ENCODE results near the gene TRPM1.

The TRPM1 gene

DNA sequence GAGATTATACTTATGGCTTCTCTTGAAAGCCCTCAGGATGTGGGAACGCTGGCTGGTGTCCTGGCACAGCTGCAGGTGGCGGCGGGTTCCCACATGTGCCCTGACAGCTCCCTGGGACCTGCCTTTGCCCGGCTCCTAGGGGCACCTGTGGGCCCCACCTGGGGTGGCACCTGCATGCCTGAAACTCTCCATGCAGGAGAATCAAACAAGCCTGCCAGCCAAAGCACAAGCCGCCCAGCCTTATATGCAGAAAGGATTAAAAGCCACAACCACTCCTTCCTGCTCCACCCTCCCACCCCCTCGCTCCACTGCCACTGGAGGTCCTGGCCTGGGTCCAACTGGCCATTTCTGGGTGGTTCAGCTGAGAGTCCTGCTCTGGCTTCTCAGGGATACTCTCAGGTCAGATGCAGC, 18.1 kb downstream of the TRPM1 start:
- DNase-seq (ENCODE audit: low read depth, low spot score) = no peak

DNA sequence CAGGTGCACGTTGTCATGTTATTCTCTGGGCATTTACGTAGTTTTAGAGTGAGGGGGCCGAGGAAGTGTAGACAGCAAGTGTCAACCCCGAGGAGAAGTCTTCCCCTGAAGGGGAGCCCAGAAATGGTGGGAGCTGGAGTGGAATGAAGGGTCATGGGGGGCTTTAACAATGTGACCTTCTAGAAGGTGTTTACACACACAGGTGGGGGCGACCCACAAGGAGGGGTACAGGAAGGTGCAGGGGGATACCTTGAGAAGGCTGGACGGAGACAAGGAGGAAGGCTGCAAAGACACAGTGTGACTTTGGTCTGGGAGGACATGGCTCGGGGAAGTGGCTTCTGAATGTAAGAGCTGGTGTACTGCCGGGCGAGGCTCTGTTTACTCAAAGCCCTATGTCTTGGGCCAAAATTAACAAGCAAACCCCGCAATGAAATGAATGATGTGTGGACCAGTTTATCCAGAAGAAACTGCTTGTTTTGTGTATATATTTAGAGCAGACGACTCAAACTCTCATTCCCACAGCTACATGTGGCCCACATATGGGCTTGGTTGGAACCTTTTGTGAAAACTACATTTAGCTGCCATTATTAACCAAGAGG, 18.7 kb downstream of the TRPM1 start:
- no peak for DNase-seq (ENCODE audit: low read depth, low spot score)

DNA sequence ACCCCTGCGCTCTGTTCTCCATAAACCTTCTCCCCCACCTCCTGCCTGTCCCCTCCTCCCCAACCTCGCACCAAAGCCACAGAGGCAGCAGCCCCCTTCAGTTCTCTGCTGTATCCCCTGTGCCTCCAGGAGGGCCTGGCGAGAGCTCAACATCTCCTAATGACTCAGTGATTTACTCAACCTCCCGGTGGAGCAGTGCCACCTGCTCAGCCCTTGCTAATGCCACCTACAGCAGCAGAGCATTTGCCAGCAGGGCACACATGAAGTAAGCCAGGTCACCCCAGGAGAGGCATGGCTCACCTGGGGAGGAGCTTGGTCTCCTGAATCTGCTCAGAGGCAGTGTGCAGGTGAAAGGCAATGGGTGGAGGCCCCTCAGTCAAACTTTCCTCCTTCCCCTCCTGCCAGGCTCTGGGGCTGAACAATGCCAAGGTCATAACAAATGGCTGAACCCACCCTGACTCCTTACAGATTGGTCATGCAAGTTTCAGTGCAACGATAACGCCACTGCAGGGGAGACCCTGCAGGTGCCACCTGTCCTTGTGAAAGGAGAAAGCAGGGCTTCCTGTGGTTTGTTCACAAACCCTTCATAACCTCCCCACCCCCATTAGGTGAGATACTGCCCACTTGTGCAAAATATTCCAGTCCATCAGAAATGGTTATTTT, 19.8 kb downstream of the TRPM1 start:
- DNase-seq (ENCODE audit: low read depth, low spot score) = no peak

DNA sequence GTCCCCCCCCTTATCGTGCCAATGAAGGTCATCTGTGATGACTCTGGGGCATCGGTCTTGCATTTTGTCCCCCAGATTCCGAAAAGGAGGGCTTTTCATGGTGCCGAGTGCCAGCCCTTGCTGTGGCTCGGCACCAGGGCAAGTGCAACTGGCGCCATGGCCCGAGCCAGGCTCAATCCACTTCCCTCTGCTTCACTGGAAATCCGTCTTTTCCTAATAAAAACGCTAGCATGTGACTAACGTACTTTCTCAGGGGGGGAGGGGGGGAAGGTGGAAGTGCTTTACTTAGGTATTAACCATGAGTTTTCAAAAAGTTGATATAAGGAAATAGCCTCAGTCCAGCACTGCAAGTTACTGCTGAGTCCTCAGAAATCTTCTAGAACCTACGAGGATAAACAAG, 20.5 kb downstream of the TRPM1 start:
- no peak for DNase-seq (ENCODE audit: low read depth, low spot score)

DNA sequence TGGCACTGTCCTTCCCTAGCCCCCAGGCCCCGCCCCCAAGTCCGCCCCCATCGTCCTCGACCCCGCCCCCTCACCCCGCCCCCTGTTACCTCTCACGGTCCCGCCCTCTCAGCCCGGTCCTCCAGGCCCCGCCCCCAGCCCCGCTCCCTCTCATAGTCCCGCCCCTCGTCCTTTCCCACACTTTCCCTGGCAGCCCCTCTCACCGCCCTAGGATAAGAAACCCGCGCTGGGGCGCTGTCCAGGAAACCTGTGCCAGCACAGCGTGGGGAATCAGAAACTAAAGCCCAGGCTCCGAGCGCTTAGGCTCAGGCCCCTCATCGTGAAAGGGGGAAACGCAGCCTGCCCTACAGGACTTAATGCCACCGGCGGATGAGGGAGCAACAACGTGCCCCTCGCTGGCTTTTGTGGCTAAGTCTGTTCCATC, 20.9 kb downstream of the TRPM1 start:
- DNase-seq (ENCODE audit: low read depth, low spot score) = no peak

DNA sequence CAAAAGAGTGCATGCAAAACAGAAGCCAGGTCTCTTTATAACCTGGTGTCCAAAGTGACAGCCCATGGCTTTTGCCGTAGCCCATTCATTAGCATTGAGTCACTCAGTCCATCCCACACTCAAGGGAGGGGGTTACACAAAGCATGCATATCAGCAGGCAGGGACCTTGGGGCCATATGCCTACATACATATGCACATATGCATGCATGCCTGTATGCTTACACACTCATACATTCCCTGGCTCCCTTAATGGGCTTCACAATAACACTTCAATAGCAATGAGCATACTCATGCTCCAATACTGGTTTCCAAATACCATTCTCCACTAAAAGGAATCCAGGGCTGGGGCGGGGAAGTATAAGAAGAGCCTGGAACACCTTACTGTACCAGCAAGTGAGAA, 22.0 kb downstream of the TRPM1 start:
- DNase-seq (ENCODE audit: low read depth, low spot score) = peak; percentile 70

DNA sequence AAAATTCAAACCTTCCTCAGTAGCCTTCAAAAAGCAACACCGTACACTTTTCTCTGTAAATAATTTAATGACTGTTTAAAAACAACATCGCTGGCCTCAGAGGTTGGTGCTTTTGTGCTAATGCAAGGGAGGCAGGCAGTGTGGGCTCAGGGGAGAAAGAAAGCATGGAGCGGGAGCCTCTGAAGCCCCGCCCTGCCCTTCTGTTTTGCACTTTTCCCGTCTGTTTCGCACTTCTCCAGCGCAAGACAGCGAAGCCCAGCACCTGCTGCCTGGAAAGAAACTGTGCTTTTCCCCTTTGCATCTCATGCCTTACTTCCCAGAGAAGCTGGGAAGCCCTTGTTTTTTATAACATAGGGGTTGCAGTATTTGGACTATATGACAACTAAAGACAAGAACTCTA, 23.1 kb downstream of the TRPM1 start:
- no peak for DNase-seq (ENCODE audit: low read depth, low spot score)

DNA sequence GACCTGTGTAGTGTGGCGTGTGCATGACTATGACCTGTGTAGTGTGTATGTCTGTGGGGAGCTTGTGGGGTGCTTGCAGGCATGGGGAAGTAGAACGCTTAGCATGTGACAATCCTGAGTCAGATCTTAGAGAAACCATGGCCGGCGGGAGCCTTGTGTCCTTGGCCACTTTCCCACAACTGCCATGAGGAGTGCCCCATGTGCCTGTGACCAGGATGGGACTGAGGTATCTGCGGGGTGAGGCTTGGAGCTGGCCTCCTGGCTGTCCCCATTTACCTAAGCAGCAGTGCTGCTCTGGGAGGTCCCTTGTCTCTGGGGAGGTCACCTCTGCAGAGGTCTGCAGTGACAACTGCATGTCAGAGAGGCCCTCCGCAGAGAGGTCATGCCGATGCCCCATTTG, 23.6 kb downstream of the TRPM1 start:
- no peak for DNase-seq (ENCODE audit: low read depth, low spot score)

DNA sequence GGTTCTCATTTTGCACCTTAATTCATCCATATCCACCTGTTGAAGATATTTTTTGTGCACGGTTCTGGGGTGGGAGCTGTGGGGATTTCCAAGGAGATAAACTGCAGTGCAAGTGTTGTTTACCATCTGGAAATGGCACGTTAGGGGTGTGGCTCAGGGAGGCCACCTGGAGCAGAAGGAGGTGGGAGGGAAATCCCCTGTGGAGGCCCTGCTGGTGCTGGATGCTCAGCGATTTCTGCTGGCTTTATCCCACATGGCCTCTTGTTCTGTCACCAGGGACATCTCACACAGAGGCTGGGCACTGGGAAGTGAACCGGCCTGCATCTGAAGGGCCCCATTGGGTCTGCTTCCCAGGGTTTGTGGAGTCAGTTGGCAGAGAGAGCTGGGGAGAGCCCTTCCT, 24.3 kb downstream of the TRPM1 start:
- no peak for DNase-seq (ENCODE audit: low read depth, low spot score)

DNA sequence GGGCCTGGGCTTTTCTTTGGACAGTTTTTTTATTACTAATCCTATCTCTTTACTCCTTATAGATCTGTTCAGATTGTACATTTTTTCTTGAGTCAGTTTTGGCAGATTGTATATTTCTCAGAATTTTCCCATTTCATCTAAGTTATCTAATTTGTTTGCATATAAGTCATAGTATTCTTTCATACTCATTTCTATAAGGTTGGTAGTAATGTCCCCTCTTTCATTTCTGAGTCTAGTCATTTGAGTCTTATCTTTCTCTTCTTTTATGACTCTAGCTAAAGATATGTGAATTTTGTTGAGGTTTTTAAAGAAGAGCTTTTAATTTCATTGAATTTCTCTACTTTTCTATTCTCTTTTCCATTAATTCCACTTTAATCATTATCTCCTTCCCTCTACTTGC, 27.2 kb downstream of the TRPM1 start:
- DNase-seq (ENCODE audit: low read depth, low spot score) = no peak

DNA sequence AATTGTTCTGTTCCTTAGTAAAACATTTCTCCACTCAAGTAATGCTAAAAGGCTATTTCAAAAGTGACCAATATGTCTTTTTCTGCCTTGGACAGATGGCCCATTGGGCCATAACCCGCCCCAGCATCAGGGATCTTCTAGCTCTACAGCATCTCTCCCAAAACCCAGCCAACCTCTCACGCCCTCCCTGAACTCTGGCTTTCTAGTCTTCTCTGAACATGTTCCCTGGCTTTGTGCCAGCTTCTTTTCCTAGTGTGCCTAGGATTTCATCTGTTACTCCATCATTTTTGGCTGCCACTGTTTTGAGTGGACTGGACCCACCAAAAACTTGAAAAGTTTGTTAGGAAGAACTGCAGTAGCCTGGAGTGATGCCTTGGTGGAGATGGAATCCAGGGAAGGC, 30.7 kb downstream of the TRPM1 start:
- DNase-seq (ENCODE audit: low read depth, low spot score) = no peak

DNA sequence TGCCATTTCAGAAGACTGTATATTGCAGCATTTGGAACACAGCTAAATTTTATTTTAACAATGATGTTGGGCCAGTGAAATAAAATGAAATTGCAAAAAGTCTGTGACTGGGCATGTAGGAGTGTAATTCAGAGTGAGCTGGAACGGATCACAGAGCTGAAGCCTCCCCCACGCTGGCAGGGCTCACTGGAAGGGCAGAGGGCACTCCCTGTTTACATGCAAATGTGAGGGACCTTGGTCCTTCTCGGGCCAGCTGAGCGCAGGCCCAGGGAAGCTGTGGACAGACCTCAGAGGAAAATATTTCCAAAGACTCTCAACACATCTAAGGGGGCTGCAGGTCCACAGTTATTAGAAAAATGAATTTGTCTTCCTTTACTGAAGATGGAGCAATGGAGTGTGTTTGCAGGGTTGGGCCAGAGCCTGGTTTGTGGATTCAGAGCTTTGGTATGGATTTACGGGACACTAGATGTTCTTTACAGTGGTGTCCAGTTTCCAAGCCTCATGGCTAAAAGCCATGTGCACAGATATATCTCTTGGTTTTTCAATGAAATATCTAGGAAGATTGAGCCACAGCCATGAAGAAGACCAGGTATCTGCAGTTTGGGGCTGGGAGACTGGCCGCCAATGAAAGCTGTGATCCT, 32.0 kb downstream of the TRPM1 start:
- no peak for DNase-seq (ENCODE audit: low read depth, low spot score)

DNA sequence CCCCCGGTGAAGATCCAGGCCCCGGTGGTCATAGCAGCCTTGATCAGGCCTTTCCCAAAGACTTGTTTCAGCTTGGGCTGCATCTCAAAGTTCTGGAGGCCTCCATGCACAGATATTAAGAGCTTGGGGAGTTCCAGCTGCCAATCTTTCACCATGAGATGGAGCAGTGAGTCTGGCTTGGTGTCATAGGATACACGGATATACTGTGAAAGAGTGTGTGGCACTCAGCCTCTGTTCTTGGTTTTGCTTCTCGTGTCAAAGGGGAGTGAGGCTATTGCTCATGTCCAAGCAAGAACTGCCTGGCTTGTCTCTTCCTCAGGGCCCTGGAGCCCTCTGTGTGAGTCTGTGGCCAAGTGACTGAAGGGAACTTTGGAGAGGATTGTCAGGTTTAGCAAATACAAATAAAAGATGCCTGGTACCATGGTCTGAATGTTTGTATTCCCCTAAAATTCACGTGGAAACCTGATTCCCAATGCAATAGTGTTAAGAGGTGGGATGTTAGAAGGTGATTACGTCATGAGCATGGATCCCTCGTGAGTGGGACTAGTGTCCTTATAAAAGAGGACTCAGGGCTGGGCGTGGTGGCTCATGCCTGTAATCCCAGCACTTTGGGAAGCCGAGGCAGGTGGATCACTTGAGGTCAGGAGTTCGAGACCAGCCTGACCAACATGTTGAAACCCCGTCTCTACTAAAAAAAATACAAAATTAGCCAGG, 33.5 kb downstream of the TRPM1 start:
- DNase-seq (ENCODE audit: low read depth, low spot score) = no peak

DNA sequence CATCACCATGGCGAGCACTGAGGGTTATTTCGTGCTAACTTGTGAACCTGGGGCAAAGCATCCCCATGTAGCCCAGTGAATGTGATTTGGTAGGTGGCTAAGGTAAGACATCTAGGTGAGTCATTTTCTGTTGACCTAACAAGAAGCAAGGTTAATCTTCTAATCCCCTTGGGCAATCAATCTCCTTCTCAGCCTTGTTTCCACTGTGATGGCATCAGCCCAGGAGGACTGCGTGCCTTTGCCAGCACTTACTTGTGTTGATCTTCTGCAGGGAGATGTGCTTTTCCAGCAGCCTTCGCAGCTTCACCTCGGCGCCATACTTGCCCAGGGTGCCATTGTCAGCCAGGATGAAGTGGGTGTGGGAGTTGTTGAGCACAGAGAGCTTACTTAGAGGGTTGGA, 35.7 kb downstream of the TRPM1 start:
- no peak for DNase-seq (ENCODE audit: low read depth, low spot score)

DNA sequence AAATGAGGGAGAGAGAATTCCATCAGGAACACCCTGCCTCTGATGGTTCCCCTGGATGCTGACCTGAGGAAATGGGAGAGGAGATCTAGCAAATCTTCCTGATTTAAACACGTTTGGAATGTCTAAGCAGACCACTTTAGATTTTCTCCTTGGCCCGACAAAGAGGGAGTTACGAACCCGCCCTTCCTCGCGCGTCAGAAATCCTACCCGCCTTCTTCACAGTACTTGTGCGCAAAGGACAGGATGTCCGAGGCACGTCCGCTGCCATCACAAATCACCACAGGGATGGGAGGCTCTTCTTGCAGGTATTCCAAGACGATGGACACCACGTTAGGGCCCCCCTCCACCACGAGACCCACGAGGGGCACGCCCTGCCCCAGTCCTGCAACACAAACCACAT, 38.6 kb downstream of the TRPM1 start:
- no peak for DNase-seq (ENCODE audit: low read depth, low spot score)

DNA sequence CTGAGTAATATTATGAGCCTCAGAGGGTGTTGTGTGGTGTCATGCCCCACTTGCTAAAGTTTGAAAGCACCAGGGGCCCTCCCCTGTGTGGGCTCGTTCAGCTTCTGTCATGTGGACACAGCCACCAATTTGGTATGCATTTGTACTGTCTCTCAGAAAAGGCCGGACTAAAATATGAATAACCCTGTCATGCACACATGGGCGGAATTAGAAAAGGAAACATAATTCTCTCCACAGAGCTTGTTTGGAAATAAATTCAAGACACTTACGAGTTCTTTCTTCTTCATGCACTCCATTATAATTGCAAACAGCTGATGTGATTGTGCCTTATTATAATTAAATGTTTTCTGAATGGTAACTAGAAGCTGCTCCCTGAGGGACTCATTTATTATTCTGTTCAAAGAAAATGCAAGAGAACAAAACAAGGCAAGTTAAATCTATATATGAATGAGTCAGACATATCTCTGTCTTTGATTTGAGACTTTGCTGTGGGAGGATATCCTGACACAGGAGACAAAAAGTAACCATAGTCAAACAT, 39.1 kb downstream of the TRPM1 start:
- DNase-seq (ENCODE audit: low read depth, low spot score) = no peak

DNA sequence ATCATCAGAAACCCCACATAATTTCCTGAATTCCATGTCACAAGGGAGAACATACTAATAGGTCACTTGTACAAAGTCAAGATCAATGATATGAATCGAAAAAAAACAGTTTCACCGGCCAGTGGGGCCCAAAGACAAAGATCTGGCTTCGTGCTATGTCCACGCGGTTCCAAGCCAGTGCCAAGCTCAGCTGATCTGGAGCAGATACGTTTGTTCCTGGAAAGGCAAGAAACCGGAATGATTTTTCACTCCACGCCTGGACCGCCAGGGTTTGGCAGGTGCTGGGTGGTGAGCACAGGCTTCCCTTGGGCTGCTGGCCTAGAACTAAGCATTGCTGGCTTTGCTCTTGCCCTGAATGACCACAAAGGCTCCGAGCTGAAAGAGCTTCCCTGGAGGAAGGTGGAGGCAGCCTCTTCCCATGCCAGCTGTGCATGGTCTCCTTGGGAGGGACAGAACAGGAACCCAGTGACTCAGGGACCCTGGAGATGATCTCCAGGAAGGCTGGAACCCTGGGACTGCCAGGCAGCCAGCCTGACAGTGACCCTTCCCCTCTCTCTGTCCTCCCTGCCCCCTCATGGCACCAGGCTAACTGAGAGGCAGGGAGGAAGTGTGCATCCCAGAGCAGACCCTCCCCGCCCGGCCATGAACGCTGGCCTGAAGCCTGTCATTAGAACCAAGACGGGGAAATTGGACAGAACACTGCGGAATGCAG, 40.9 kb downstream of the TRPM1 start:
- DNase-seq (ENCODE audit: low read depth, low spot score) = no peak

DNA sequence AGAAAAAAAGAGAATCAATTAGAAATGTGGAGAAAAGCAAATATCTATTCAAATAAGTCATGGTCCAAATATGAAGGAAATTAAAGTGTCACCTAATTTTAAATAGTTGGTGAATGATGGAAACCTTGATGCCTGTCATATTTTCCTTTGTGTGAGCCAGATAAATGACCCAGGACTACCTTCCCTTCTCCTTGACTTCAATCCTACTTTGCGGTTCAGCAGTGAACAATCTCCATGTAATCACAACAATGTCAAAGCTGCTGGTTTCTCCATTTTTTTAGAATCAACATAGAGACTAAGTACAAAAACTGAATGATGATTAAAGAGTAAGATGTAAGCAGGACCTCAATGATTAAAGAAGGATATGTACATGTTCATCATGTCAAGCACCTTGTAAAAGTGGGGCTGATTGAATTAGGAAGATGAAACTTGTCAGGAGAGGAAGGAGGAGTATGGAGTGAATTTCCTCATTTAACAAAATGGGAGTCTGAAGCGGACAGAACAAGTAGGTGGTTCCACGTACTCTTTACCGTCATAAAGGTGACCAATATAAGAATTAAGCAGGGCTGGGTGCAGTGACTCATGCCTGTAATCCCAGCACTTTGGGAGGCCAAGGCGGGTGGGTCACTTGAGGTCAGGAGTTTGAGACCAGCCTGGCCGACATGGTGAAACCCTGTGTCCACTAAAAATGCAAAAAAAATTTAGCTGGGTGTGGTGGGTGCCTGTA, 43.1 kb downstream of the TRPM1 start:
- DNase-seq (ENCODE audit: low read depth, low spot score) = no peak

DNA sequence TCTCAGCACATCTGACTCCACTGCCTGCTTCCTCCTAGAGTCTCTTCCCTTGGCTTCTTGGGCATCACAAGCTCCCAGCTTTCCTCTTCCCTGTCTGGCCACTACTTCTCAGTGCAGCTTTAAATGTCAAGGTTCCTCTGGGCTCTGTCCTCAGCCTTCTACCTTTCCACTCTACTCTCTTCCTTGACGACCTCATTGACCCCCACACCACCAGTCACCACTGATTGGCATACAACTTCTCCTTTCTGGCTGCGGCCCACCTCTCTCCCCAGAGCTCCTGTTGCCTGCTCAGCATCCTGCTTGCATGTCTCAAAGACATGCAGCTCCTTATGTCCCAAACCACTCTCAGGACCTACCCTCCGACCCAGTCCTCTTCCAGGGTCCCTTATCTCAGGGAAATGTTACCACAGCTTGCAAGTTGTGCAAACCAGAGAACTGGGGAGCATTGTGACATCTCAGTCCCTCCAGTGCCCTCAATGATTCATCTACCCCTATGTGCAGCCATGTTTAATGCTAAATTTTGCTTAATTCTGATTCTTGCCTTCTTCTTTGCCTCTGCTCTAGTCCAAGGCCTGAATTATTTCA, 49.9 kb downstream of the TRPM1 start:
- DNase-seq (ENCODE audit: low read depth, low spot score) = no peak

DNA sequence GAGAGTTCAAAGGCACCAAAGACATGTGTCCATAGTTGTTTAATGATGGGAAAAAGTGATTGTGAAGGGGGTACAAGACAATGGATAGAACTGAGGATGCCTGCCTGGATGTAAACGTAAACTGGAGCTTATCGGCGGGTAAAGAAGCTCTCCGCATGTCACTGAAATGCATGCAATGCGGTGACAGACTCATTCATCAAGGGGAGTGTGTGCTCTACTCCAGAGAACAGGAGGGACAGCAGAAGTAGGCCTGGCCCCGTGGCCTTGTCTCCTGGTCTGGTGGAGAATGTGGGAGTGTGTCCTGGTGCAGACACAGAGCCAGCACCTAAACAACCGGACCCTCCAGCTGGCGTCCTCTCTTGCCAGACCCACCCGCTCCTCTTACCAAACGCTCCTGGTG, 50.6 kb downstream of the TRPM1 start:
- DNase-seq (ENCODE audit: low read depth, low spot score) = no peak

Data from iPS DF 19.7 (cell line).